Endodermal cell (in vitro differentiated cells): ENCODE data around the gene UBASH3B. TPM values are rescaled to one million over a fixed set of nuclear protein-coding genes. Genes with fewer than 3 reads are reported as not detected.

Experiments
- DNase-seq: peaks from one replicate; pipeline ENCODE4 v3.0.0-alpha.2; 2017
- H3K27ac ChIP-seq: 2 replicates; pipeline ENCODE4 v1.5.1; 2013; ENCODE audit warnings: mild to moderate bottlenecking, low read depth, low read length, moderate library complexity
- H3K27me3 ChIP-seq: 2 replicates; pipeline ENCODE4 v1.6.1; 2013; ENCODE audit warnings: mild to moderate bottlenecking, low read length, moderate library complexity; ENCODE audit not compliant: insufficient read depth, control insufficient read depth, poor library complexity, severe bottlenecking
- H3K36me3 ChIP-seq: 2 replicates; pipeline ENCODE4 v1.7.0; 2013; ENCODE audit warnings: mild to moderate bottlenecking, low read length, moderate library complexity; ENCODE audit not compliant: control insufficient read depth, insufficient read depth
- H3K4me1 ChIP-seq: one replicate; pipeline ENCODE4 v1.7.0; 2013; ENCODE audit warnings: low read length; ENCODE audit not compliant: control insufficient read depth, insufficient read depth
- H3K4me3 ChIP-seq: 2 replicates; pipeline ENCODE4 v1.5.1; 2013; ENCODE audit warnings: mild to moderate bottlenecking, low read length, moderate library complexity
- H3K9ac ChIP-seq: 2 replicates; pipeline ENCODE4 v1.6.1; 2013; ENCODE audit warnings: mild to moderate bottlenecking, low read length, moderate library complexity; ENCODE audit not compliant: poor library complexity, severe bottlenecking; ENCODE audit errors: extremely low read depth
- H3K9me3 ChIP-seq: 2 replicates; pipeline ENCODE4 v1.6.1; 2013; ENCODE audit warnings: mild to moderate bottlenecking, low read length, moderate library complexity; ENCODE audit not compliant: control insufficient read depth
- H3K27ac Mint-ChIP-seq: 2 replicates; pipeline ENCODE4 v1.8.0; 2020; ENCODE audit warnings: mixed read lengths
- H3K27me3 Mint-ChIP-seq: 2 replicates; pipeline ENCODE4 v1.8.0; 2021; ENCODE audit warnings: mild to moderate bottlenecking, mixed read lengths; ENCODE audit not compliant: insufficient read depth
- H3K36me3 Mint-ChIP-seq: 2 replicates; pipeline ENCODE4 v1.8.0; 2020; ENCODE audit warnings: low read depth, mixed read lengths
- H3K4me1 Mint-ChIP-seq: 2 replicates; pipeline ENCODE4 v1.8.0; 2020; ENCODE audit warnings: mixed read lengths
- H3K4me3 Mint-ChIP-seq: 2 replicates; pipeline ENCODE4 v1.8.0; 2020; ENCODE audit warnings: mild to moderate bottlenecking, moderate library complexity, mixed read lengths
- H3K9me3 Mint-ChIP-seq: 2 replicates; pipeline ENCODE4 v1.8.0; 2020; ENCODE audit warnings: mild to moderate bottlenecking, mixed read lengths
- WGBS, 2 experiments: methylation state at CpG; one replicate each; pipeline versions ENCODE4 v1.1.5 to v1.1.7; 2013; ENCODE audit warnings: missing lambda C conversion rate in 2 of 2, mixed read lengths in 1 of 2; ENCODE audit not compliant: insufficient coverage in 1 of 2, insufficient read length in 1 of 2; 5-methylcytosine and 5-hydroxymethylcytosine counted together
- total RNA-seq, 2 donors: library from RNA; stranded (reverse); fragmentation: NEBNext Ultra II Directional in 1 of 2; extraction: Animal tissue kit (Norgen Biotek cat#: 25700) in 1 of 2; gene quantifications; 2 replicates in 1 of 2; 3 replicates in 1 of 2; pipeline ENCODE4 v1.2.1, GENCODE V29; 2021
- TF ChIP-seq, protein P1 (sequence below): fragments of 200-600 bp; sonication (generic); conservative IDR thresholded peaks from 2 replicates; pipeline ENCODE4 v1.5.0; 2021; ENCODE audit warnings: antibody characterized with exemption, mild to moderate bottlenecking

Gene UBASH3B
- total RNA-seq, 2 donors from 2014 or later, result 6.0 to 9.0 TPM

DNA sequence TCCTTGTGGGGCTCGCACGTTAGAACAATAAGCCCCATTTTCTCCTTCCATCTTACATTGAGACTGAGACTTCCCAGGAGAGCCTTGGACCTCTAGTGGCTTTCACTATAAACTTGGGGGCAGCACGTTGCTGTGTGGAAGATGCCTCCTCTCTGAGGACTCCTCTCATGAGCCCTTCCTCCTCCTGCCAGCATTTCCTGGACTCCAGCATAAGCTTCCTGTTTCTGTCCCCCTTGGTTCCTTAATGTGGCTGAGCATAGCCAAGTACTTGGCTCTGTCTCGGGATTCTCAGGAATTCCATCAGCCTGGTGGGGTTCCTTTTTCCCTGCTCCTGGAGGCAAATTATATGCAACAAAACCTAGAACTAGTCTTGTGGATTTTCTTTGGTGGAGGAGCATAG lies 38.8 kb upstream of the UBASH3B start:
- no peak for DNase-seq
- no peak overlapping the region for H3K4me3 Mint-ChIP-seq
- peaks cover 8% of the 10 kb centered on the region for H3K9me3 Mint-ChIP-seq
- no peaks in the 10 kb centered on the region for H3K36me3 Mint-ChIP-seq
- Histone ChIP-seq H3K4me1 (no peaks in the 10 kb centered on the region), H3K27me3 (no peaks in the 10 kb centered on the region), H3K4me3 (no peak overlapping the region), H3K36me3 (no peaks in the 10 kb centered on the region), H3K27ac (no peak overlapping the region), H3K9me3 (no peaks in the 10 kb centered on the region), H3K9ac (no peak overlapping the region)
- WGBS, 2 experiments, result 77 to 82% methylated on average over 3 to 4 of the region's 4 CpGs
- TF ChIP-seq, protein P1, sequence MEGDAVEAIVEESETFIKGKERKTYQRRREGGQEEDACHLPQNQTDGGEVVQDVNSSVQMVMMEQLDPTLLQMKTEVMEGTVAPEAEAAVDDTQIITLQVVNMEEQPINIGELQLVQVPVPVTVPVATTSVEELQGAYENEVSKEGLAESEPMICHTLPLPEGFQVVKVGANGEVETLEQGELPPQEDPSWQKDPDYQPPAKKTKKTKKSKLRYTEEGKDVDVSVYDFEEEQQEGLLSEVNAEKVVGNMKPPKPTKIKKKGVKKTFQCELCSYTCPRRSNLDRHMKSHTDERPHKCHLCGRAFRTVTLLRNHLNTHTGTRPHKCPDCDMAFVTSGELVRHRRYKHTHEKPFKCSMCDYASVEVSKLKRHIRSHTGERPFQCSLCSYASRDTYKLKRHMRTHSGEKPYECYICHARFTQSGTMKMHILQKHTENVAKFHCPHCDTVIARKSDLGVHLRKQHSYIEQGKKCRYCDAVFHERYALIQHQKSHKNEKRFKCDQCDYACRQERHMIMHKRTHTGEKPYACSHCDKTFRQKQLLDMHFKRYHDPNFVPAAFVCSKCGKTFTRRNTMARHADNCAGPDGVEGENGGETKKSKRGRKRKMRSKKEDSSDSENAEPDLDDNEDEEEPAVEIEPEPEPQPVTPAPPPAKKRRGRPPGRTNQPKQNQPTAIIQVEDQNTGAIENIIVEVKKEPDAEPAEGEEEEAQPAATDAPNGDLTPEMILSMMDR, result no peak
- H3K27me3 Mint-ChIP-seq, result peaks cover 5% of the 10 kb centered on the region
- no peak overlapping the region for H3K27ac Mint-ChIP-seq
- H3K4me1 Mint-ChIP-seq, result no peaks in the 10 kb centered on the region

DNA sequence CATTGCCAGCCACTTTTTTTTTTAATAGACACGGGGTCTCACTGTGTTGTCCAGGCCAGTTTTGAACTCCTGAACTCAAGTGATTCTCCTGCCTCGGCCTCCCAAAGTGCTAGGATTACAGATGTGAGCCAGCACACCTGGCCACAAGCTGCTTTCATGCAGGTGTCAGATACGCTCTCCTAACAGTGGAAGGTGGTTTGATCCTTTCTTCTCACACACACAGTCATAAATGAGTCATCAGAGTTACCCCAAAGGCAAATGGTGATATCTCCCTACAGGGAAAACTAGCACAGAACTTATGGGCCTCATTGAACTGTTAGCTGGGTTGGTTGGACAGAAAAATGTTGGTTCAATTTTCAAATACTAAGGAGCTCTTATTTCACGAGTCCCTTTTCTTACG lies 38.2 kb upstream of the UBASH3B start:
- no peaks in the 10 kb centered on the region for H3K9me3 ChIP-seq
- no peak overlapping the region for H3K4me3 Mint-ChIP-seq
- DNase-seq, result no peak
- H3K36me3 Mint-ChIP-seq, result no peaks in the 10 kb centered on the region
- H3K36me3 ChIP-seq, result no peaks in the 10 kb centered on the region
- no peak overlapping the region for H3K9ac ChIP-seq
- H3K4me1 Mint-ChIP-seq, result no peaks in the 10 kb centered on the region
- 83 to 94% methylated on average over 3 to 5 of the region's 5 CpGs for WGBS, 2 experiments
- H3K27me3 Mint-ChIP-seq, result peaks cover 5% of the 10 kb centered on the region
- H3K27ac ChIP-seq, result no peak overlapping the region
- H3K4me3 ChIP-seq, result no peak overlapping the region
- no peaks in the 10 kb centered on the region for H3K27me3 ChIP-seq
- TF ChIP-seq, protein P1, result no peak
- peaks cover 8% of the 10 kb centered on the region for H3K9me3 Mint-ChIP-seq
- no peak overlapping the region for H3K27ac Mint-ChIP-seq
- H3K4me1 ChIP-seq, result no peaks in the 10 kb centered on the region

DNA sequence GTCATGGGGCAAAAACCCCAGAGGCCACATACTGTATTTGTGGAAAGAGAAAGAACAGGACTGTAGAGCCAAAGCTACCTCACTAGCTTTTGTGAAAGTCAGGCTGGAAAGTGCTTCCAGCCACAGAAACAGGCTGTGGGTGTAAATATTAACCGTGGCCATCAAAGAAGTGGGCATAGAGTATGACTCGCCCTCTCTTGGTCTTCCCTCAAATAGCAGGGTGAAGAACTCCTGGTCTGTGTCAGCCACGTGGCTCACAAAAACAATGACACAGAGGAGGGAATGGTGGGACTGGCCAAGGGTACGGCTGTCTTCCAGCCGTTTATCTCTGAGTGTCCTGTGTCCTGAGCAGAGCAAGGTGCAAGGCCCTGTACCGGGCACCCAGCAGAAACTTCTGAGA lies 37.6 kb upstream of the UBASH3B start:
- TF ChIP-seq, protein P1, result no peak
- Histone ChIP-seq H3K9me3 (no peaks in the 10 kb centered on the region), H3K9ac (no peak overlapping the region), H3K36me3 (no peaks in the 10 kb centered on the region), H3K27me3 (no peaks in the 10 kb centered on the region), H3K4me1 (no peaks in the 10 kb centered on the region), H3K27ac (no peak overlapping the region), H3K4me3 (no peak overlapping the region)
- Mint-ChIP-seq H3K27me3 (peaks cover 5% of the 10 kb centered on the region), H3K9me3 (peaks cover 8% of the 10 kb centered on the region), H3K4me1 (no peaks in the 10 kb centered on the region), H3K36me3 (no peaks in the 10 kb centered on the region), H3K27ac (no peak overlapping the region), H3K4me3 (no peak overlapping the region)
- WGBS, 2 experiments, result 83 to 92% methylated on average over 3 to 6 of the region's 6 CpGs
- DNase-seq, result no peak
